Prostate gland (tissue), 2 donors: ENCODE measurements around the gene CCDC85A. TPM values are rescaled to one million over a fixed set of nuclear protein-coding genes. Genes with fewer than 3 reads are reported as not detected.

Experiments
- DNase-seq: peaks from one replicate; pipeline ENCODE4 v3.0.0-alpha.2; 2019; ENCODE audit warnings: low spot score
- H3K27ac ChIP-seq, 2 donors: fragments of 200-600 bp; sonication (generic); 2 replicates each; pipeline ENCODE4 v1.5.1; 2017 to 2019
- H3K27me3 ChIP-seq: fragments of 200-600 bp; sonication (generic); replicated peaks from 2 replicates; pipeline ENCODE4 v1.5.1; 2019; ENCODE audit not compliant: insufficient read depth
- H3K36me3 ChIP-seq, 2 donors: fragments of 200-600 bp; sonication (generic); 1 replicate in 1 of 2; 2 replicates in 1 of 2; pipeline versions ENCODE4 v1.5.1 to v1.8.1; 2017 to 2019
- H3K4me1 ChIP-seq: fragments of 200-600 bp; sonication (generic); replicated peaks from 2 replicates; pipeline ENCODE4 v1.5.1; 2019
- H3K4me3 ChIP-seq, 2 donors: fragments of 200-600 bp; sonication (generic); 2 replicates each; pipeline ENCODE4 v1.5.1; 2017 to 2019
- H3K9me3 ChIP-seq: fragments of 200-600 bp; sonication (generic); 2 replicates; pipeline ENCODE4 v1.5.1; 2017
- CTCF ChIP-seq, 4 experiments: fragments of 200-600 bp in 2 of 4; fragments of 450-650 bp in 2 of 4; sonication (generic) in 2 of 4; IDR thresholded peaks; 1 replicate in 3 of 4; 2 replicates in 1 of 4; pipeline ENCODE4 v1.5.1; 2016 to 2019; ENCODE audit warnings: antibody characterized with exemption in 4 of 4, mild to moderate bottlenecking in 2 of 4, moderate library complexity in 2 of 4
- POLR2A ChIP-seq: fragments of 450-650 bp; IDR thresholded peaks from one replicate; pipeline ENCODE4 v1.6.1; 2016; ENCODE audit warnings: antibody characterized with exemption, mild to moderate bottlenecking
- POLR2AphosphoS5 ChIP-seq: sonication (generic); formaldehyde crosslinking; IDR thresholded peaks from one replicate; pipeline ENCODE4 v1.6.1; 2017; ENCODE audit warnings: antibody characterized with exemption
- WGBS: methylation state at CpG from one replicate; pipeline ENCODE4 v1.1.5; 2018; 5-methylcytosine and 5-hydroxymethylcytosine counted together
- intact Hi-C: fragments of 100-400 bp; cut with DNase I; formaldehyde crosslinking; loops from one replicate; pipeline ENCODE4 v1.14.2; 2022
- total RNA-seq, 2 donors: library from RNA; depleted of rRNA; stranded (reverse); fragments of >200 nt; gene quantifications; one replicate each; pipeline ENCODE4 v1.1.0, GENCODE V29; 2016

CCDC85A gene
- total RNA-seq, 2 donors from 2014 or later = 1.5 to 4.5 TPM

- intact Hi-C loops = no loop called here
- H3K27ac ChIP-seq = no peak overlapping the region
- no peak for DNase-seq
- no peaks in the 10 kb centered on the region for H3K27me3 ChIP-seq
- no peaks in the 10 kb centered on the region for H3K36me3 ChIP-seq
- WGBS = 86% methylated on average over 5 of the region's 5 CpGs
- no peak for TF ChIP-seq CTCF (IDR thresholded peaks at IDR 0.05)
- no peak for TF ChIP-seq POLR2A
- TF ChIP-seq POLR2AphosphoS5 = no peak
- no peak overlapping the region for H3K4me3 ChIP-seq
- no peaks in the 10 kb centered on the region for H3K9me3 ChIP-seq
- H3K4me1 ChIP-seq = no peaks in the 10 kb centered on the region
Measured at GRCh38 chr2:56248965-56249742, 65.4 kb downstream of the CCDC85A start.

- DNase-seq = no peak
- Histone ChIP-seq H3K9me3 (no peaks in the 10 kb centered on the region), H3K27me3 (no peaks in the 10 kb centered on the region), H3K4me1 (no peaks in the 10 kb centered on the region), H3K4me3 (no peak overlapping the region), H3K27ac (no peak overlapping the region), H3K36me3 (no peaks in the 10 kb centered on the region)
- WGBS = 81% methylated on average over 2 of the region's 2 CpGs
- no peak for TF ChIP-seq POLR2AphosphoS5
- intact Hi-C loops = no loop called here
Measured at GRCh38 chr2:56250153-56250729, 66.5 kb downstream of the CCDC85A start.

GRCh38 chr2:56260415-56260814, 76.6 kb downstream of the CCDC85A start:
- DNase-seq = no peak
- H3K36me3 ChIP-seq = no peaks in the 10 kb centered on the region
- intact Hi-C loops = no loop called here
- H3K9me3 ChIP-seq = no peaks in the 10 kb centered on the region
- no peaks in the 10 kb centered on the region for H3K4me1 ChIP-seq
- H3K27me3 ChIP-seq = no peaks in the 10 kb centered on the region
- H3K4me3 ChIP-seq = no peak overlapping the region
- H3K27ac ChIP-seq = no peak overlapping the region
- no peak for TF ChIP-seq CTCF (IDR thresholded peaks at IDR 0.05)
- no peak for TF ChIP-seq POLR2AphosphoS5
- no peak for TF ChIP-seq POLR2A
- WGBS = 24% methylated on average over 1 of the region's 1 CpG

GRCh38 chr2:56262241-56262640, 78.5 kb downstream of the CCDC85A start:
- intact Hi-C loops = no loop called here
- 77% methylated on average over 1 of the region's 1 CpG for WGBS
- no peak for DNase-seq

GRCh38 chr2:56263876-56264275, 80.1 kb downstream of the CCDC85A start:
- DNase-seq = no peak
- WGBS = 99% methylated on average over 2 of the region's 2 CpGs
- intact Hi-C loops = no loop called here

More at GRCh38 chr2:56262241-56262640, 78.5 kb downstream of the CCDC85A start:
- Histone ChIP-seq H3K4me3 (no peak overlapping the region), H3K27me3 (no peaks in the 10 kb centered on the region), H3K9me3 (no peaks in the 10 kb centered on the region), H3K4me1 (no peaks in the 10 kb centered on the region), H3K27ac (no peak overlapping the region), H3K36me3 (no peaks in the 10 kb centered on the region)
- no peak for TF ChIP-seq POLR2AphosphoS5
- no peak for TF ChIP-seq POLR2A
- no peak for TF ChIP-seq CTCF (IDR thresholded peaks at IDR 0.05)

More at GRCh38 chr2:56263876-56264275, 80.1 kb downstream of the CCDC85A start:
- TF ChIP-seq POLR2A (no peak), POLR2AphosphoS5 (no peak), CTCF (IDR thresholded peaks at IDR 0.05) (no peak)
- no peak overlapping the region for H3K4me3 ChIP-seq
- no peaks in the 10 kb centered on the region for H3K27me3 ChIP-seq
- no peaks in the 10 kb centered on the region for H3K4me1 ChIP-seq
- H3K36me3 ChIP-seq = no peaks in the 10 kb centered on the region
- no peaks in the 10 kb centered on the region for H3K9me3 ChIP-seq
- no peak overlapping the region for H3K27ac ChIP-seq
